K562 (cell line): ENCODE measurements around the gene CNTN4. TPM values are rescaled to one million over a fixed set of nuclear protein-coding genes. Genes with fewer than 3 reads are reported as not detected.

Experiments
- KDM5B ChIP-seq: fragments of 200-600 bp; sonication (generic); IDR thresholded peaks from 2 replicates; pipeline ENCODE4 v1.6.1; 2012; ENCODE audit warnings: low read depth, mild to moderate bottlenecking, moderate library complexity, low read length, control low read depth, inconsistent platforms; ENCODE audit not compliant: insufficient replicate concordance
- MXI1 ChIP-seq: IDR thresholded peaks from 2 replicates; pipeline ENCODE4 v1.6.1; 2011; ENCODE audit warnings: low read depth, mild to moderate bottlenecking, improper control_type of control experiment, low read length
- OTX1 ChIP-seq: fragments of 450-650 bp; formaldehyde crosslinking; IDR thresholded peaks from 2 replicates; pipeline ENCODE4 v1.4.0; 2022; ENCODE audit warnings: mild to moderate bottlenecking
- RBFOX2 ChIP-seq: fragments of 200-400 bp; formaldehyde crosslinking; IDR thresholded peaks from 2 replicates; pipeline ENCODE4 v1.6.1; 2017; ENCODE audit warnings: low read depth, mild to moderate bottlenecking, low read length, moderate library complexity
- STAT6 ChIP-seq: sonication (generic); formaldehyde crosslinking; IDR thresholded peaks from 2 replicates; pipeline ENCODE4 v1.8.1; 2023; ENCODE audit warnings: mild to moderate bottlenecking, missing genetic modification reagents
- USF1 ChIP-seq: sonication (generic); formaldehyde crosslinking; IDR thresholded peaks from 2 replicates; pipeline ENCODE4 v1.9.0; 2022; ENCODE audit warnings: mild to moderate bottlenecking, missing genetic modification reagents
- ZBTB11 ChIP-seq, 3 experiments: fragments of 200-800 bp in 1 of 3; fragments of 250-450 bp in 1 of 3; fragments of 450-650 bp in 1 of 3; sonication (Bioruptor Pico) in 1 of 3; sonication (Bioruptor generic) in 1 of 3; formaldehyde crosslinking in 1 of 3; IDR thresholded peaks; 2 replicates each; pipeline versions ENCODE4 v1.6.1 to v1.8.0; 2016 to 2022; ENCODE audit warnings: mild to moderate bottlenecking in 2 of 3, missing genetic modification characterization in 2 of 3, missing compliant biosample characterization in 1 of 3, moderate library complexity in 1 of 3
- ZHX1 ChIP-seq: fragments of 150-350 bp; conservative IDR thresholded peaks from 2 replicates; pipeline ENCODE4 v1.6.1; 2014; ENCODE audit warnings: low read length
- ZNF280A ChIP-seq: fragments of 450-650 bp; IDR thresholded peaks from 2 replicates; pipeline ENCODE4 v1.6.1; 2018; ENCODE audit warnings: mild to moderate bottlenecking, low read depth; ENCODE audit not compliant: partially characterized antibody
- ZNF445 ChIP-seq: fragments of 250-450 bp; sonication (Bioruptor Pico); IDR thresholded peaks from 2 replicates; pipeline ENCODE4 v1.4.0; 2020; ENCODE audit warnings: low read depth, mild to moderate bottlenecking, moderate library complexity
- polyA plus RNA-seq, 8 experiments: library from polyadenylated mRNA; depleted of rRNA in 4 of 8; stranded (reverse) in 5 of 8; unstranded in 3 of 8; fragments of >200 nt; fragmentation: Nextera tagmentation in 2 of 8; fragmentation: Illumina TruSeq in 1 of 8; extraction: Ambion mirVana in 2 of 8; extraction: Trizol in 1 of 8; gene quantifications; 2 replicates each; pipeline versions ENCODE4 v1.2.1 to v1.2.3, GENCODE V29; 2011 to 2014; ENCODE audit warnings: inconsistent platforms in 1 of 8, missing spikeins in 1 of 8
- total RNA-seq, 7 experiments: library from RNA; depleted of rRNA in 6 of 7; stranded (reverse); fragments of >200 nt in 6 of 7; fragmentation: Illumina TruSeq in 2 of 7; extraction: Trizol in 2 of 7; gene quantifications; 2 replicates each; pipeline versions ENCODE4 v1.2.1 to v1.2.3, GENCODE V29; 2011 to 2021; ENCODE audit warnings: low replicate concordance in 1 of 7

CNTN4 gene
- total and polyA plus RNA-seq, 9 of the 15 experiments (the other 6 are each of a cell fraction or from before 2014, with no cell fraction given): not detected

- TF ChIP-seq USF1 (CRISPR knock-in tag) (no peak), ZHX1 (no peak), ZNF445 (no peak), OTX1 (CRISPR knock-in tag) (no peak), RBFOX2 (no peak), ZNF280A (no peak), ZBTB11 (CRISPR knock-in tag; IDR thresholded peaks at IDR 0.05) (no peak), KDM5B (no peak), STAT6 (CRISPR knock-in tag) (no peak), MXI1 (no peak)
- TF ChIP-seq, all 486 proteins: peak for 0
Measured at GRCh38 chr3:2961576-2961975, 862.9 kb downstream of the CNTN4 start (continued).
